Measurements from ENCODE around the gene CLOCK.

CLOCK gene

GRCh38 chr4:55378617-55379467, 167.9 kb downstream of the CLOCK start:
- DNase-seq: peak; percentile 67

Data from hematopoietic multipotent progenitor cell treated with erythropoietin and hydrocortisone succinate and interleukin-3 and kit ligand, for 6 days (in vitro differentiated cells).